Smooth muscle cell (in vitro differentiated cells): Measurements from ENCODE around the gene EIF3B. TPM values are rescaled to one million over a fixed set of nuclear protein-coding genes. Genes with fewer than 3 reads are reported as not detected.
"Not testable (repeated sequence)": the region's sequence is repeated elsewhere in the genome, so short reads cannot be mapped to it uniquely, and the experiment has no call there.

Experiments used
- DNase-seq: peaks from one replicate; lab custom pipeline; 2025; ENCODE audit not compliant: unreplicated experiment; lab: John Stamatoyannopoulos, UW
- H2AFZ ChIP-seq: fragments of 200-600 bp; sonication (generic); 2 replicates; pipeline ENCODE4 v1.6.0; 2016; ENCODE audit warnings: antibody characterized with exemption, low read depth, mild to moderate bottlenecking
- H3F3A ChIP-seq: fragments of 200-600 bp; sonication (generic); 2 replicates; pipeline ENCODE4 v1.6.0; 2017; ENCODE audit warnings: antibody characterized with exemption, low read depth
- H3K27ac ChIP-seq: fragments of 200-600 bp; sonication (generic); 2 replicates; pipeline ENCODE4 v1.5.1; 2016; ENCODE audit warnings: low read depth, mild to moderate bottlenecking
- H3K27me3 ChIP-seq: fragments of 200-600 bp; sonication (generic); 2 replicates; pipeline ENCODE4 v1.6.1; 2016; ENCODE audit warnings: low read depth, mild to moderate bottlenecking
- H3K36me3 ChIP-seq: fragments of 200-600 bp; sonication (generic); 2 replicates; pipeline ENCODE4 v1.5.1; 2016; ENCODE audit warnings: low read depth
- H3K4me1 ChIP-seq: fragments of 200-600 bp; sonication (generic); 2 replicates; pipeline ENCODE4 v1.5.1; 2016; ENCODE audit warnings: low read depth
- H3K4me2 ChIP-seq: fragments of 200-600 bp; sonication (generic); 2 replicates; pipeline ENCODE4 v1.6.0; 2016; ENCODE audit warnings: mild to moderate bottlenecking
- H3K4me3 ChIP-seq: fragments of 200-600 bp; sonication (generic); 2 replicates; pipeline ENCODE4 v1.5.1; 2016; ENCODE audit warnings: mild to moderate bottlenecking
- H3K79me2 ChIP-seq: fragments of 200-600 bp; sonication (generic); 2 replicates; pipeline ENCODE4 v1.6.0; 2016; ENCODE audit warnings: low read depth, mild to moderate bottlenecking
- H3K9ac ChIP-seq: fragments of 200-600 bp; sonication (generic); 2 replicates; pipeline ENCODE4 v1.6.0; 2016; ENCODE audit warnings: low read depth
- H3K9me3 ChIP-seq: fragments of 200-600 bp; sonication (generic); replicated peaks from 2 replicates; pipeline ENCODE4 v1.5.1; 2016; ENCODE audit warnings: low read depth
- H4K20me1 ChIP-seq: fragments of 200-600 bp; sonication (generic); 2 replicates; pipeline ENCODE4 v1.6.0; 2016; ENCODE audit warnings: low read depth
- CTCF ChIP-seq: fragments of 200-600 bp; sonication (generic); IDR thresholded peaks from 2 replicates; pipeline ENCODE4 v1.5.1; 2017; ENCODE audit warnings: borderline replicate concordance, mild to moderate bottlenecking, antibody characterized with exemption; ENCODE audit not compliant: insufficient read depth, poor library complexity, severe bottlenecking
- WGBS: methylation state at CpG from one replicate; pipeline ENCODE4 v1.1.7; 2016; ENCODE audit warnings: low lambda C conversion rate; 5-methylcytosine and 5-hydroxymethylcytosine counted together
- polyA plus RNA-seq: library from polyadenylated mRNA; unstranded; fragments of >200 nt; fragmentation: Nextera tagmentation; extraction: Ambion mirVana; gene quantifications from 2 replicates; pipeline ENCODE4 v1.2.1, GENCODE V29; 2016
- total RNA-seq: library from RNA; depleted of rRNA; stranded (reverse); fragments of >200 nt; gene quantifications from 2 replicates; pipeline ENCODE4 v1.2.3, GENCODE V29; 2014

EIF3B gene
- total and polyA plus RNA-seq, 2 experiments from 2014 or later: 96.1 to 112 TPM

GRCh38 chr7:2381881-2382509 is 27.4 kb downstream of the EIF3B start:
- Histone ChIP-seq H3K4me1 (no peaks in the 10 kb centered on the region), H4K20me1 (peaks cover 30% of the 10 kb centered on the region), H3K9me3 (no peaks in the 10 kb centered on the region), H3K9ac (no peak overlapping the region), H3K4me2 (no peak overlapping the region), H3K27ac (no peak overlapping the region), H3K27me3 (no peaks in the 10 kb centered on the region), H2AFZ (no peak overlapping the region), H3K36me3 (no peaks in the 10 kb centered on the region), H3F3A (no peaks in the 10 kb centered on the region), H3K79me2 (peaks cover 3% of the 10 kb centered on the region), H3K4me3 (no peak overlapping the region)
- no peak for DNase-seq
- 95% methylated on average over 21 of the region's 21 CpGs for WGBS
- no peak for TF ChIP-seq CTCF

GRCh38 chr7:2383543-2384274 is 29.1 kb downstream of the EIF3B start:
- WGBS: 87% methylated on average over 7 of the region's 29 CpGs
- no peak for TF ChIP-seq CTCF
- Histone ChIP-seq H3K9ac (no peak overlapping the region), H3K4me3 (no peak overlapping the region), H4K20me1 (peaks cover 17% of the 10 kb centered on the region), H3K79me2 (no peaks in the 10 kb centered on the region), H3K36me3 (no peaks in the 10 kb centered on the region), H3F3A (no peaks in the 10 kb centered on the region), H3K9me3 (no peaks in the 10 kb centered on the region), H2AFZ (no peak overlapping the region), H3K4me2 (no peak overlapping the region), H3K27me3 (no peaks in the 10 kb centered on the region), H3K4me1 (no peaks in the 10 kb centered on the region), H3K27ac (no peak overlapping the region)
- DNase-seq: no peak

GRCh38 chr7:2384354-2385243 is 30.0 kb downstream of the EIF3B start:
- no peaks in the 10 kb centered on the region for H3K9me3 ChIP-seq
- H3K36me3 ChIP-seq: no peaks in the 10 kb centered on the region
- H3K9ac ChIP-seq: no peak overlapping the region
- H3K79me2 ChIP-seq: no peaks in the 10 kb centered on the region
- H3K4me3 ChIP-seq: no peak overlapping the region
- no peak for TF ChIP-seq CTCF
- no peak overlapping the region for H3K27ac ChIP-seq
- no peaks in the 10 kb centered on the region for H3K27me3 ChIP-seq
- peaks cover 8% of the 10 kb centered on the region for H4K20me1 ChIP-seq
- no peak overlapping the region for H2AFZ ChIP-seq
- WGBS: 94% methylated on average over 19 of the region's 19 CpGs
- no peaks in the 10 kb centered on the region for H3K4me1 ChIP-seq
- H3F3A ChIP-seq: no peaks in the 10 kb centered on the region
- no peak overlapping the region for H3K4me2 ChIP-seq
- DNase-seq: no peak

GRCh38 chr7:2386122-2386521 is 31.5 kb downstream of the EIF3B start:
- not testable (repeated sequence) for H3K79me2 ChIP-seq, H3K27me3 ChIP-seq, DNase-seq, H4K20me1 ChIP-seq, H3K4me1 ChIP-seq, H3F3A ChIP-seq, H3K36me3 ChIP-seq, H3K4me3 ChIP-seq, H3K9ac ChIP-seq, H3K4me2 ChIP-seq, H3K9me3 ChIP-seq, H2AFZ ChIP-seq, H3K27ac ChIP-seq
- 95% methylated on average over 8 of the region's 9 CpGs for WGBS
